ENCODE results near the gene GEMIN4.

DNA sequence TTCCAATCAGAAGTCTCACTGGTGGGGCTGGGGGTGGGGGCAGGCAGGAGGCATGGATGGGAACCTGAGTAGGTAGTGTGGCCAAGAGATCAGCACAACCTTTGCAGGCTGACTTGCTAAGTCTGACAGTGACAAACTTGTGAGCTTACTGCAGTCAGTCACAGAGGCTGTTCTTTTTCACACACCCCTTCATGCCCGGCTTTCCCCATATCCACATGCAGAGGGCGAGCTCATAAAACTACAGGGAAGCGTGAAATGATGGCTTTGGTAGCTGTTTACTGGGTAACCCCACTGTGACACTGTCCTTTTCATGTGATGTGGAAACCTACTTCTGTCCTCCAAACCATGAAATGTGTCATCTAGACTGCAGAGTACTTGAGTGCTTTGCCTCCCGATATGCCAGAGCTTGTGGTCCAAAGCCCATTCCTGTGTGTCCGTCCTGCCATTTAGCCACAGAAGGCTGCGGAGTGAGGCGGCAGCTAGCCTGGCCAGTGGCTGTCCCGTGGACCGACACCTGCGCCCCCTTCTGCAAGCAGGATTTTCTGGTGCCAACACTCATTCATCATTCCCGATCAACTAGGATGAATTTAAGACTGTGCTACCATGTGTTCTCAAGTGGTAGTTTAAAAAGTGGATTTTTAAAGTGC is 9.8 kb downstream of the GEMIN4 start:
- TF ChIP-seq, protein P1, sequence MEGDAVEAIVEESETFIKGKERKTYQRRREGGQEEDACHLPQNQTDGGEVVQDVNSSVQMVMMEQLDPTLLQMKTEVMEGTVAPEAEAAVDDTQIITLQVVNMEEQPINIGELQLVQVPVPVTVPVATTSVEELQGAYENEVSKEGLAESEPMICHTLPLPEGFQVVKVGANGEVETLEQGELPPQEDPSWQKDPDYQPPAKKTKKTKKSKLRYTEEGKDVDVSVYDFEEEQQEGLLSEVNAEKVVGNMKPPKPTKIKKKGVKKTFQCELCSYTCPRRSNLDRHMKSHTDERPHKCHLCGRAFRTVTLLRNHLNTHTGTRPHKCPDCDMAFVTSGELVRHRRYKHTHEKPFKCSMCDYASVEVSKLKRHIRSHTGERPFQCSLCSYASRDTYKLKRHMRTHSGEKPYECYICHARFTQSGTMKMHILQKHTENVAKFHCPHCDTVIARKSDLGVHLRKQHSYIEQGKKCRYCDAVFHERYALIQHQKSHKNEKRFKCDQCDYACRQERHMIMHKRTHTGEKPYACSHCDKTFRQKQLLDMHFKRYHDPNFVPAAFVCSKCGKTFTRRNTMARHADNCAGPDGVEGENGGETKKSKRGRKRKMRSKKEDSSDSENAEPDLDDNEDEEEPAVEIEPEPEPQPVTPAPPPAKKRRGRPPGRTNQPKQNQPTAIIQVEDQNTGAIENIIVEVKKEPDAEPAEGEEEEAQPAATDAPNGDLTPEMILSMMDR (IDR thresholded peaks at IDR 0.05; ENCODE audit: control extremely low read depth in 1 of 3, insufficient read depth in 1 of 3, low read depth in 1 of 3, low read length in 3 of 3): no peak
- TF ChIP-seq POLR2AphosphoS5 (IDR thresholded peaks at IDR 0.05; ENCODE audit: low read depth, low read length): no peak; the same call in 1 of the 2 replicates
